G401.6 (cell line): ENCODE results near the gene SYP.

Experiments
- FAIRE-seq: peaks from 2 replicates; lab custom pipeline; 2012; peaks lifted over from hg19 to GRCh38; lab: Jason Lieb, UNC

SYP gene

DNA sequence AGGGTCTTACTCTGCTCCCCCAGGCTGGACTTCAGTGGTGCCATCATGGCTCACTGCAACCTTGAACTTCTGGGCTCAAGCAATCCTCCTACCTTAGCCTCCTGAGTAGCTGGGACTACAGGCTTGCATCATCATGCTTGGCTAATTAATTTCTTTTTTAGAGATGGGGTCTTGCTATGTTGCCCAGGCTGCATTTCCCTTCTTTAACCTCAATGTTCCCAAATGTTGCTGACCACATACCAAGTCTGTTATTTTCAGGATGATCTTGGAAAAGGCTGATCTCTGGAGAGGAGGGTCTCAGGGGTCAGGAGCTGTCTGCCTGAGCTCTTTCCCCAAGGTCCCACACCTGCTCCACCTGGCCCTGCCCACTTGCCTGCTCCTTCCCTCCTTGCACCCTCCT lies 20.1 kb upstream of the SYP start:
- no peak for FAIRE-seq

DNA sequence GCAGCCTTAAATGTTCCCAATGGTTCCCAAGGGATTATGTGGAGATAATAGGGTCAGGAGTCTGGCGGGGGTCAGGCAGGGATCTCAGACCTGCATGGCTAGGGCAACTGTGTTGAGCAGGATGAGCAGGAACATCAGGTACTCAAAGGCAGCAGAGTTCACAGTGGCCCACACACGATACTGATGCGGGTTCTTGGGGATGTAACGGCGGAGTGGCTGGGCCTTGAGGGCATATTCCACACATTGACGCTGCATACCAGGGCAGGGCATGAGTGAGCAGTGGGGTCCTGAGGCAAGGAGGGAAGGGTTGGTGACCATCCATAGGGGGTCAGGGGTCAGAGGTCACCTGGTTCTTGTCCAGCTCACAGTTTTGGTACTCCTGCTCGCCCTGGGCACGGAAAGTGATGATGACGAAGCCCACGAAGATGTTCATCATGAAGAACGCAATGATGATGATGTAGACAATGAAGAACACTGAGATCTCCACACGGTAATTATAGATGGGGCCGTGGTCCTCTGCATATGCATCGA lies 15.1 kb upstream of the SYP start:
- no peak for FAIRE-seq

DNA sequence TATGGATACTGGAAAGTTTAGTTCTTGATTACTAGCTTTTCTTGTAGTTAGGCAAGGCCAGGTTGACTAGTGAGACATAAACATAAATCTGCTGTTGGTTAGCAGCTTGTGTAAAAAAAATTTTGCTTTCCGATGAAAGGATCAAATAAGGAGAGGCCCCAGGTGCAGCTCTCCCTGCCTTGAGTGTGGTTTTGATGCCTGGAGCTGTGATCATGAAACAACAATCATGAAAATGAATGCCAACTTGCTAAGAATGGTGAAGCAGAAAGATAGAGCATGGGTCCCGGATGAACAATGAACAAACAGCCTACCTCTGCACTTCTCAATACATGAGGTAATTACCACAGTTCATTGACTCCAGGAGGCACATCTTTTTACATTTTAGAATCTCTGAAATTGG lies 14.4 kb upstream of the SYP start:
- no peak for FAIRE-seq

DNA sequence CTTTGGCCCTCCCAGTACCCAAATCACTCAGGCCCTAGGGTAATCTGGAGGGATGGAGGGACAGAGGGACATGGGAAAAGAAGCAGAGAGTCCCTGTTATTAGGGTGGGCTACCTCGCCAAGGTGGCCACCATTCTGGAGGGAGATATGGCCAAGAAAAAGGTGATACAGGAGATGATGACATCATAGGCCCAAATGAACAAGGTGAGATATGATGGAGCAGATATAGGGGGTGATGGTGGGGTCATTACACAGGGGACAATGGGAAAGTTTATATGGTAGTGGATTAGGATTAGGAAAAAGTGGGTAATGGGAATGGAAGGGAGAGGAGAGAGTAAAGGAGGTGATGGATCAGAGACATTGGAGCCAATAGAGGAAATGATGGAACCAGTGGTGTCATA lies 12.9 kb upstream of the SYP start:
- no peak for FAIRE-seq

DNA sequence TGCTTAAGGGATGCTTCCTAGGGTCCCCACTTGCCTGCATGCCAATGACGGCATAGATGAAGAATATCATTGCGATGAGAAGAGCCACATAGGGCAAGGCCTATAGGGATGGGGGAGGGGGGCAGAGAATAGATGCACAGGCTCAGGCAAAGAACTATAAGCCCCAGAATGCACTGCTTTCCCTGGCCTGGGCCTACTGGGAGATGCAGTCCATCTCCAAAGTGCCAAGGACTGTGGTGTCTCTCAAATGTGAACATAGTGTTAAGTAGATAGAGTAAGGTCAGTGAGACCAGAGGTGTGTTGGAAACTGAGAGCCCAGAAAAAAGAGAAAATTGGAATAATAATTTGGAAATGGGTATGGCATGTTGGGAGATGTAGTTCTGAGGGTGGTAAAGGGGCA lies 12.2 kb upstream of the SYP start:
- FAIRE-seq, result no peak

DNA sequence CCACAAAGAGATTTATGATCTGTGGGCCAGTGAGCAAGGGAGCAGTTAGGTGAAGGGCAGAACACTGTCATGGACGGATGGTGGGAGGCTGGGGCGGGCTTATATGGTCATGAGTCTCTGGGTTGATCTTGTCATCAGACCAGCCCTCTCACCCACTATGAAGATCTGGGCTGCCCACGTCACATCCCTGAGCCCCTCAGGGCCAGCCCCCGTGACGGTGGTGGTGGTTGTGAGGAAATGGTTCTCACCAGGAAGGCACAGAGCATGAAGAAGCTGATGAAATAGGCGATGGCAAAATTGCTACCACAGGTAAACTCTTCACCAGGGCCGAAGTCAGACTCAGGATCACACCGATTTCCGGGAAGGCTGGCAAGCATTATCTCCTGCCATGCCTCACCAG lies 11.1 kb upstream of the SYP start:
- FAIRE-seq, result no peak

DNA sequence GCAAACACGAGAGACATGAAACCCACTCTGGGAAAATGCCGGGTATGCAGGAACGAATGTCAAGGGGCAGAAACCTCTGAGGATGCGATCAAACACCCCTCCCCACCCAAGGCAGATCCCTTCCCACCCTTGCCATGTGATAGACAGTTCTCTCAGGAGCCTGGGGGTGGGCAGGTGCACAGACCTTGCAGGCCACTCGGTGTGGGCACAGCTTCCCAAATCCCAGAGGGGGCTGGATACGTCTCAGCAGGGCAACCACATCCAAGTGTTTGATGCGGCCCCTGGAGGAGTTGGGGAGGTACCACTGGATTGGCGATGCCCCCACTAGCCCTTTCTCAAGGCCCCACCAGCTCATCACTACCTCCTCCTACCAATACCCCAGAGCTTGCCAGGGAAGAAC lies 10.4 kb upstream of the SYP start:
- no peak for FAIRE-seq

- FAIRE-seq, result no peak
Observed at GRCh38 chrX:49209434-49210251, 9.7 kb upstream of the SYP start.

GRCh38 chrX:49208399-49208798 lies 8.4 kb upstream of the SYP start:
- no peak for FAIRE-seq

DNA sequence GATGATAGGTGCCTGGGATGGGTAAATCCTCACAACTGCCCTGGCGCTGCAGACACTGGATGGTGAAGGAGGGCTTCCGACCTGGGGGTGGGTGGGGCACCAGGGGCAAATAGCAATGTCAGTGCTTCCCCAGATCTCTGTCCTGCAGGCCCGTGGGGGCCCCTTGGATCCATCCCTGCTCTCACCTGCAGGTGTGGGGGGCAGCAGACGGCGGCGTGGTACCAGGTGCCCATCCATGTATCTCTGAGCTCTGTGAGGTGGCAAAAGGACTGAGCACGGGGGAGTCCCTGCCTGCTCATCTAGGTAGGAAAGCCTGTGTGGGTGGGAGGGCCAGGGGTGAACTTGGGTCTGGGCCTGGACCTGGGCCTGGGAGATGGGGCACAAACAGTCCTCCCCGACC lies 6.5 kb upstream of the SYP start:
- no peak for FAIRE-seq

- no peak for FAIRE-seq
Observed at GRCh38 chrX:49205443-49205842, 5.5 kb upstream of the SYP start.

DNA sequence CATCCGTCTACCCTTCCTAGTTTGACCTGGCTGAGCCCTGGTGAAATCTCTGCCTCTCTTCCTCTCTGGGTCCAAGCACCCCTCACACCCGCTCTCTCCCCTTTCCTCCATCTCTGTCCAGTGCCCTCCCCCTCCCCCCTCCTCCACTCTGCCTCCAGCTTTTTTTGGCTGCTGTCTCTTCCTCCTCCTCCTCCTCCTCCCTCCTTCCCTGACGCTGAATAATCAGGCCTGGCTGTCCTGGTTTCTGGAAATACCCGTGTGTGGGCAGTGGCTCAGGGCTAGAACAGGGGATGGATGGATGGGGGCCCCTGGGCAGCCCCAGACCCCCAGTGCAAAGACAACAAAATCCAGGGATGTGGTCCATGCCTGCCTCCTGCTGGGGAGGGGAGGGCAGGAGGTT lies 4.7 kb upstream of the SYP start:
- FAIRE-seq, result no peak

- no peak for FAIRE-seq
Observed at GRCh38 chrX:49204017-49204416, 4.0 kb upstream of the SYP start.

DNA sequence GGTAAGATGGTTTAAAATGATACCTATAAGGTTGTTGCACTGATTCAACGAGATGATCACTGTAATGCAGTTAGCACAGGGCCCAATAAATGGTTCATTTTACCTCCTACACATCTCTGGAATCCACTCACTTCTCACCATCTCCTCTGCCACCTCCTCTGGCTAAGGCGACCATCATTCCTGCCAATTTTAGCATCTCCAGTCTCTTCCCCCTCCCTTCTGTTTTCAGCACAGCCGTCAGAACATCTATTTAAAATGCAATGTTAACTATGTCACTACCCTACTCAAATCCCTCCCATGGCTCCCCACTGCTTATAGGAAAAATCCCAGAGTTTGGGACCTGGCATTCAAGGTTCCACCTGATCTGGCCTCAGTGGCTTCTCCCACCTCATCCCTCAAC lies 3.5 kb upstream of the SYP start:
- no peak for FAIRE-seq

DNA sequence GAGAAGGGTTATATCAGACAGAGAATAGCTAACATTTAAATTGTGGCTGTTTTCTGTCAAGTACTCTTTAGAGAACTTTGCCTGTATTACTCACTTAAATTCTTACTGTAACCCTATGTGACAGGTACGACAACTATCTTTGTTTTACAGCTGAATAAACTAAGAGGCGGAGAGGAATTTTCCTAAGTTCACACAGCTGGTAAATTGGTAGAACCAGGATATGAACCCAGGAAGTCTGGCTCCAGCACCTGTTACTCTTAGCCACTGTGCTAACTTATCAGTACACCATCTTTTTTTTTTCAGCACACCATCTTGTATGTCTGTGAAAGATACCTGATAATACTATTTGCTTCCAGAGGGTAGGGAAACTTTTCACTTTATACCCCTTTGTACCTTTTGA lies 2.0 kb upstream of the SYP start:
- FAIRE-seq, result no peak

GRCh38 chrX:49199315-49199595 lies 738 bp downstream of the SYP start:
- no peak for FAIRE-seq

DNA sequence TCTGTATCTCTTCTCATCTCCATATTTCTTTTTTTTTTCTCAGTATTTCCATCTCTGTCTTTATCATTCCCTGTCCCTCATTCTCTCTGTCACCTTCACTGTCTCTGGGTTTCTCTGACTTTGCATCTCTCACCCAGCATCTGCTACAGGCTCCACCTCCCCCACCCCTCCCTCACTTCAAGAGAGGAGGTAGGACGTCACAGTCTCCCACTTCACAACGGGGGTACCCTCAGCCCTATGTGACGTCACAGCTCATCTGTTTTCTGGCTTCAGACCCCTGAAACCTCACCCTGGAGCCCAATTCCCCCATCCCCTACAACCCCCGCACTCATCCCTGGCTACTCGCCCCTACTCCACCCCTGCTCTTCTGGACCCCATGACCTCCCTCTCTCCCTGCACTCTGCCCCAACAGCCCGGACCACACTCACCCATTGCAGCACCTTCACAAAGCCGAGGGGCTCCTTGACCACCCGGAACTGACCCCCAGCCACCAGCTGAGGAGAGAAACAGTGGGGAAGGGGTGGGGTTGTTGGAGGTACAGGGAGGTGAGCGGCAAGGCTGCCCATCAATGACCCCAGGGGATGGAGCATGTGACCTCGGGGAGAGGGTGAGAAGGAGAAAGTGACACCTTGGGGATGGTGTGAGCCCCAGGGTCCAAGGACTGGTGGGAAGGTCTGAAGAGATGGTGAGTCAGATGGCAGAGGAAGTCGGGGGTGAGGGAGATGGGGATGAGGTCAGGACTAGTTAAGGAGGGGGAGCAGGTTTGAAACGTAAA lies 1.3 kb downstream of the SYP start:
- FAIRE-seq, result no peak

DNA sequence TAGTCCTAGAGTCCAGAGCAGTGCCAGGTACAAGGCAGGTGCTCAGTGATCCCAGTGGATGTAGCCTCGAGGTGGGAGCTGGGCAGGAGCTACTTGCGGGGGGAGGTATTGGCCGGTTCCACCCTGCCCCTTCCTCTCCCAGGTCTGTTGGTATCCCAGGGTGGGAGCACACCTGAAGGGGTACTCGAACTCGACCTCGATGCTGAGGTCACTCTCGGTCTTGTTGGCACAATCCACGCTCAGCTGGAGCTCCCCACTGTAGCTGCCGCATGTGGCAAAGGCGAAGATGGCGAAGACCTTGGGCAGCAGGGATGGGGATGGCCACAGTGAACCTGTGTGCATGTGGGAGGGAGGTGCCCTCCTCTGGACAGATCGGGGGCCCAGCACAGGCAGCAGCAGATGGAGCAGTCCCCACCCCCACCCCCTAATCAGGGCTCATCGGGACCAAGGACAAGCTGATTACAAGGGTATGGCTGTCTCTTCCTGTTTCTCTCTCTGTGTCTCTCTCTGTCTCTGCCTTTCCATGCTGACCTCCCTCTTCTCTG lies 2.4 kb downstream of the SYP start:
- no peak for FAIRE-seq

DNA sequence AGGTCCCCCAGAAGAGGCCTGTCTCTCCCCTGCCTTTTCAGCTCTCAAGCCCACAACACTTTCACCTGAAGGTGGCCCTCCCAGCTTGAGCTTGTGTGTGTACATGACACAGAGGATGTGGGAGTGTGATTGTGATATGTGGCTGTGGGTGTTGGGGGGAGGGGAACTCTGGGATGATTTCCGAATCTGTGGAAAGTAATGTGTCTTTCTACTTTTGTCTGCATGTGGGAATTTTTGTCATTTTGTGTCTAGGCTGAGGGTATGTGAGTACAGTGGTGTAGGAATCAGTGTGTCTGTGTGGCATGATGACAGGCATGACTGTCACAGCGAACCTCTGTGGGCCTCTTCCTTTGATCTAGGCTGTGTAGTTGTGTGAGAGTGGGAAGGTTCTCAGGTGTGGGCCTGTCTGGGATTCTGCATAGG lies 6.4 kb downstream of the SYP start:
- FAIRE-seq, result no peak

- peak; percentile 80 for FAIRE-seq
Observed at GRCh38 chrX:49192722-49193328, 7.2 kb downstream of the SYP start.

GRCh38 chrX:49191574-49192011 lies 8.4 kb downstream of the SYP start:
- FAIRE-seq, result no peak

GRCh38 chrX:49190821-49191573 lies 9.0 kb downstream of the SYP start:
- FAIRE-seq, result peak; percentile 100
